Prostate gland (tissue), 2 donors: ENCODE data around the gene OR10H5. TPM values are rescaled to one million over a fixed set of nuclear protein-coding genes. Genes with fewer than 3 reads are reported as not detected.
"Not testable (repeated sequence)": the region's sequence is repeated elsewhere in the genome, so short reads cannot be mapped to it uniquely, and the experiment has no call there.

Experiments
- DNase-seq: peaks from one replicate; pipeline ENCODE4 v3.0.0-alpha.2; 2019; ENCODE audit warnings: low spot score
- H3K27ac ChIP-seq, 2 donors: fragments of 200-600 bp; sonication (generic); 2 replicates each; pipeline ENCODE4 v1.5.1; 2017 to 2019
- H3K27me3 ChIP-seq: fragments of 200-600 bp; sonication (generic); replicated peaks from 2 replicates; pipeline ENCODE4 v1.5.1; 2019; ENCODE audit not compliant: insufficient read depth
- H3K36me3 ChIP-seq, 2 donors: fragments of 200-600 bp; sonication (generic); 1 replicate in 1 of 2; 2 replicates in 1 of 2; pipeline versions ENCODE4 v1.5.1 to v1.8.1; 2017 to 2019
- H3K4me1 ChIP-seq: fragments of 200-600 bp; sonication (generic); replicated peaks from 2 replicates; pipeline ENCODE4 v1.5.1; 2019
- H3K4me3 ChIP-seq, 2 donors: fragments of 200-600 bp; sonication (generic); 2 replicates each; pipeline ENCODE4 v1.5.1; 2017 to 2019
- H3K9me3 ChIP-seq: fragments of 200-600 bp; sonication (generic); 2 replicates; pipeline ENCODE4 v1.5.1; 2017
- CTCF ChIP-seq, 4 experiments: fragments of 200-600 bp in 2 of 4; fragments of 450-650 bp in 2 of 4; sonication (generic) in 2 of 4; IDR thresholded peaks; 1 replicate in 3 of 4; 2 replicates in 1 of 4; pipeline ENCODE4 v1.5.1; 2016 to 2019; ENCODE audit warnings: antibody characterized with exemption in 4 of 4, mild to moderate bottlenecking in 2 of 4, moderate library complexity in 2 of 4
- POLR2A ChIP-seq: fragments of 450-650 bp; IDR thresholded peaks from one replicate; pipeline ENCODE4 v1.6.1; 2016; ENCODE audit warnings: antibody characterized with exemption, mild to moderate bottlenecking
- POLR2AphosphoS5 ChIP-seq: sonication (generic); formaldehyde crosslinking; IDR thresholded peaks from one replicate; pipeline ENCODE4 v1.6.1; 2017; ENCODE audit warnings: antibody characterized with exemption
- WGBS: methylation state at CpG from one replicate; pipeline ENCODE4 v1.1.5; 2018; 5-methylcytosine and 5-hydroxymethylcytosine counted together
- intact Hi-C: fragments of 100-400 bp; cut with DNase I; formaldehyde crosslinking; loops from one replicate; pipeline ENCODE4 v1.14.2; 2022
- total RNA-seq, 2 donors: library from RNA; depleted of rRNA; stranded (reverse); fragments of >200 nt; gene quantifications; one replicate each; pipeline ENCODE4 v1.1.0, GENCODE V29; 2016

Gene OR10H5
- total RNA-seq, 2 donors from 2014 or later, result not detected

- no peak overlapping the region for H3K4me3 ChIP-seq
- no peaks in the 10 kb centered on the region for H3K4me1 ChIP-seq
- H3K27ac ChIP-seq, result no peak overlapping the region
- no peaks in the 10 kb centered on the region for H3K9me3 ChIP-seq
- H3K27me3 ChIP-seq, result no peaks in the 10 kb centered on the region
- TF ChIP-seq CTCF (IDR thresholded peaks at IDR 0.05), result no peak
- TF ChIP-seq POLR2AphosphoS5, result no peak
- no peak for TF ChIP-seq POLR2A
- intact Hi-C loops, result no loop called here
- WGBS, result 75% methylated on average over 4 of the region's 4 CpGs
- DNase-seq, result no peak
- H3K36me3 ChIP-seq, result no peaks in the 10 kb centered on the region
These were observed 1.3 kb downstream of the OR10H5 start for GRCh38 chr19:15788594-15789270.

GRCh38 chr19:15790096-15790495 is 2.6 kb downstream of the OR10H5 start:
- H3K36me3 ChIP-seq, result no peaks in the 10 kb centered on the region
- no peak overlapping the region for H3K4me3 ChIP-seq
- DNase-seq, result no peak
- WGBS, result 41% methylated on average over 6 of the region's 6 CpGs
- TF ChIP-seq POLR2A (no peak), POLR2AphosphoS5 (no peak), CTCF (IDR thresholded peaks at IDR 0.05) (no peak)
- no peak overlapping the region for H3K27ac ChIP-seq
- no peaks in the 10 kb centered on the region for H3K9me3 ChIP-seq
- no peaks in the 10 kb centered on the region for H3K27me3 ChIP-seq
- intact Hi-C loops, result no loop called here
- H3K4me1 ChIP-seq, result no peaks in the 10 kb centered on the region

GRCh38 chr19:15794279-15794678 is 6.8 kb downstream of the OR10H5 start:
- H3K4me1 ChIP-seq, H3K36me3 ChIP-seq, H3K27ac ChIP-seq, H3K4me3 ChIP-seq, H3K27me3 ChIP-seq, H3K9me3 ChIP-seq, DNase-seq, intact Hi-C loops: not testable (repeated sequence)
- 89% methylated on average over 17 of the region's 18 CpGs for WGBS

- TF ChIP-seq POLR2A, result no peak
- no peak for TF ChIP-seq POLR2AphosphoS5
- TF ChIP-seq CTCF (IDR thresholded peaks at IDR 0.05), result peak in 3 of 4 experiments; percentile 24 to 54 (median 49)
- Histone ChIP-seq H3K36me3 (no peaks in the 10 kb centered on the region), H3K9me3 (no peaks in the 10 kb centered on the region), H3K27me3 (no peaks in the 10 kb centered on the region), H3K4me3 (no peak overlapping the region), H3K27ac (no peak overlapping the region), H3K4me1 (no peaks in the 10 kb centered on the region)
- WGBS, result 28% methylated on average over 7 of the region's 7 CpGs
- intact Hi-C loops, result loop anchor here (2.0 kb wide), 1 partner anchor 182 kb away; no protein-coding TSS in a partner anchor
- no peak for DNase-seq
These were observed 22.9 kb downstream of the OR10H5 start for GRCh38 chr19:15810335-15810734.

GRCh38 chr19:15811476-15811875 is 24.0 kb downstream of the OR10H5 start:
- no peaks in the 10 kb centered on the region for H3K9me3 ChIP-seq
- 86% methylated on average over 4 of the region's 4 CpGs for WGBS
- intact Hi-C loops, result loop anchor here (2.0 kb wide), 1 partner anchor 183 kb away; no protein-coding TSS in a partner anchor
- TF ChIP-seq CTCF (IDR thresholded peaks at IDR 0.05) (no peak), POLR2A (no peak), POLR2AphosphoS5 (no peak)
- H3K27me3 ChIP-seq, result no peaks in the 10 kb centered on the region
- H3K4me1 ChIP-seq, result no peaks in the 10 kb centered on the region
- no peaks in the 10 kb centered on the region for H3K36me3 ChIP-seq
- no peak for DNase-seq
- peak overlapping the region in 1 of 2 donors; percentile 12 for H3K27ac ChIP-seq
- no peak overlapping the region for H3K4me3 ChIP-seq
